Panc1 (cell line): ENCODE data around the gene ADGRD1.

Source experiments
- POLR2AphosphoS5 ChIP-seq: IDR thresholded peaks from 2 replicates; pipeline ENCODE4 v1.6.1; 2012; ENCODE audit warnings: mild to moderate bottlenecking, low read depth, low read length, moderate library complexity
- REST ChIP-seq, 2 experiments: IDR thresholded peaks; 2 replicates each; pipeline ENCODE4 v1.6.1; 2011 to 2012; ENCODE audit warnings: low read depth in 2 of 2, control low read depth in 1 of 2, low read length in 1 of 2, mild to moderate bottlenecking in 1 of 2, moderate library complexity in 1 of 2; ENCODE audit not compliant: insufficient read depth in 1 of 2
- TCF7L2 ChIP-seq: IDR thresholded peaks from 2 replicates; pipeline ENCODE4 v1.6.1; 2011; ENCODE audit warnings: mild to moderate bottlenecking, low read depth, low read length, inconsistent platforms
- TF ChIP-seq, protein P1 (sequence below): fragments of 450-650 bp; IDR thresholded peaks from 2 replicates; pipeline ENCODE4 v1.5.1; 2017; ENCODE audit warnings: mild to moderate bottlenecking

DNA sequence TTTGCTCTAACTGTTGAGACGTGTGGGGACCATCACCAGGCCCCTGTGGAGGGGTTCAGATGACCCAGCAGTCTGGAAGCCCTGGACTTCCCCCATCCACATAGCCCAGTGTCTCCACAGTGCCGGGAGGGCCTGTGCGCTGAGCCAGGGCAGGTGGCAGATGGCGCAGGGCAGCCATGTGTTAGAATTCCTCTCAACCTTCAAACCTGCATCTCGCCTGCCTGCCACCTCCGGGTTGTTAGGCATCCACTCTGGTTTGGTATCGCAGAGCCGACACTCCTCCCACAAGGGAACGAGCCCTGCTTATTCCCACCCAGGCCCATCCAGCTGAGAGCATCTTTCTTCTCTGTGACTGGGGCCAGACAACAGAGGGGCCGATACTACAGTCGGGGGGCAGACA is 84.5 kb downstream of the ADGRD1 start:
- TF ChIP-seq, protein P1, sequence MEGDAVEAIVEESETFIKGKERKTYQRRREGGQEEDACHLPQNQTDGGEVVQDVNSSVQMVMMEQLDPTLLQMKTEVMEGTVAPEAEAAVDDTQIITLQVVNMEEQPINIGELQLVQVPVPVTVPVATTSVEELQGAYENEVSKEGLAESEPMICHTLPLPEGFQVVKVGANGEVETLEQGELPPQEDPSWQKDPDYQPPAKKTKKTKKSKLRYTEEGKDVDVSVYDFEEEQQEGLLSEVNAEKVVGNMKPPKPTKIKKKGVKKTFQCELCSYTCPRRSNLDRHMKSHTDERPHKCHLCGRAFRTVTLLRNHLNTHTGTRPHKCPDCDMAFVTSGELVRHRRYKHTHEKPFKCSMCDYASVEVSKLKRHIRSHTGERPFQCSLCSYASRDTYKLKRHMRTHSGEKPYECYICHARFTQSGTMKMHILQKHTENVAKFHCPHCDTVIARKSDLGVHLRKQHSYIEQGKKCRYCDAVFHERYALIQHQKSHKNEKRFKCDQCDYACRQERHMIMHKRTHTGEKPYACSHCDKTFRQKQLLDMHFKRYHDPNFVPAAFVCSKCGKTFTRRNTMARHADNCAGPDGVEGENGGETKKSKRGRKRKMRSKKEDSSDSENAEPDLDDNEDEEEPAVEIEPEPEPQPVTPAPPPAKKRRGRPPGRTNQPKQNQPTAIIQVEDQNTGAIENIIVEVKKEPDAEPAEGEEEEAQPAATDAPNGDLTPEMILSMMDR: no peak
- TF ChIP-seq REST (IDR thresholded peaks at IDR 0.05; ENCODE audit: insufficient read depth in 1 of 2, low read depth in 2 of 2, low read length in 1 of 2) (no peak), POLR2AphosphoS5 (no peak), TCF7L2 (no peak)
